GM19372 (cell line): ENCODE data around the gene LRRC1.

Experiments used
- ATAC-seq: cut with Tn5 transposase; IDR thresholded peaks from one replicate; pipeline ENCODE4 v1.9.1; 2021; ENCODE audit warnings: mild to moderate bottlenecking, low read depth, moderate library complexity; ENCODE audit not compliant: unreplicated experiment

Gene LRRC1

GRCh38 chr6:53837865-53838769, 43.3 kb downstream of the LRRC1 start:
- no peak for ATAC-seq

GRCh38 chr6:53840027-53840426, 45.2 kb downstream of the LRRC1 start:
- ATAC-seq, result no peak

DNA sequence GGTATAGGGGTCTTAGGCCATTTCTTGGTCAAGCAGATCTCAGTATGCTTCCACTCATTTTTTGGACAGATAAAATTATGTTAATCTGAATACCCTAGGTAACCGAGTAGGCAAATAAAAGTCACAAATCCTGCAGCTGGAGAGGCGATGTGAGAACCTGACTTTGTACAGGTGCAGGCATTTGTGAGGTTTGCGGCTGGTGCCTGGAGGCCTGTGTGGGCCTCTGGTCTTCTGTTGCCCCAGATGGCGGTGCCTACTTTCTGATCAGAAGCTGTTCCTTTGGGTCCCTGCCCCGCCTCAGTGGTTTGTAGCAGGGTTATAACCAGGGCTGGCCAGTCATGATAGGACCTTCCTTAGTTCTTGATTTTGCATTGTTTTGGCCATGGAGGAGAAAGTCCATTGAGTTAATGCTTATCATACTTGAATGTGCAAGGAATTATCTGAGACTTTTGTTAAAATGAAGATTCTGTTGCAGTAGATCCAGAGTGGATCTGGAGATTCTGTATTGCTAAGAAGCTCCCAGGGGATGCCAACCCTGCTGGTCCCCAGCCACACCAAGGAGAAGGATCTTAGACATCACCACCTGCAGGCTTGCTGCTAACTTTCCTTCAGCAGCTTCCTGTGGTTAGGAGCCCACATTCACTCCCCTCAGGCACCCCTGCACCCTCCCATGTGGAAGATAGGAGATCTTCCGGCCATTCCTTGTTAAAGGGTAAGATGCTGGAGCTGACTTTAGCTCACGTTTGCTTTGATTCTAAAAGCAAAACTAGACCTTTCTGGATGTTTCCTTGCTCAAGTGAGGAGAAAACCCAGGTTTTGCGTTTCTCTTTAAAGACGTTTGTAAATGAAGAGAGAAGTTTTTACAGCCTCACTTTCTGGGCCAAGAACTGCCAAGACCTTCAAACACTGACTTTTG, 50.7 kb downstream of the LRRC1 start:
- ATAC-seq, result no peak

DNA sequence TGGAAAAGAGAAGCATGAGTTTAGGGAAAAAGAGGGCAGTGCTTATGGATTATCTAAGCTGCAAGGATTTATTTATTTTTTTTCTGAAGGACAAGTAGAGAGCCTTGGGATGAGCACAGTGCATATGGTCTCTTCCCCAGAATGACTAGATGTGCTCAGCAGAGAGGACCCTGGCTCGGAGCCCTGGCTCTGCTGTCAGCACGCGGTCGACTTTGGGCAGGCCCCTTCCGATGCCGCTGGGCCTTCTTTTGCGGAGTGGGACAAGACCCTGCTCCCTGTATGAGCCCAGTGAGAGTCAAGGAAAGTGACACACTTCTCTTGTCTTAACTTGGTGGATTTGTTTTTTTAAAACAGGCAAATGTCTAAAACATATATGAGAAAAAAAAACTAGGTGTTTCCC, 51.4 kb downstream of the LRRC1 start:
- no peak for ATAC-seq

- no peak for ATAC-seq
These were observed 53.0 kb downstream of the LRRC1 start for GRCh38 chr6:53847796-53848314.

- no peak for ATAC-seq
These were observed 55.7 kb downstream of the LRRC1 start for GRCh38 chr6:53850527-53850926.

- no peak for ATAC-seq
These were observed 56.8 kb downstream of the LRRC1 start for GRCh38 chr6:53851561-53851960.

GRCh38 chr6:53852805-53853204, 58.0 kb downstream of the LRRC1 start:
- no peak for ATAC-seq

- peak; percentile 95 for ATAC-seq
These were observed 60.2 kb downstream of the LRRC1 start for GRCh38 chr6:53854843-53855567.

DNA sequence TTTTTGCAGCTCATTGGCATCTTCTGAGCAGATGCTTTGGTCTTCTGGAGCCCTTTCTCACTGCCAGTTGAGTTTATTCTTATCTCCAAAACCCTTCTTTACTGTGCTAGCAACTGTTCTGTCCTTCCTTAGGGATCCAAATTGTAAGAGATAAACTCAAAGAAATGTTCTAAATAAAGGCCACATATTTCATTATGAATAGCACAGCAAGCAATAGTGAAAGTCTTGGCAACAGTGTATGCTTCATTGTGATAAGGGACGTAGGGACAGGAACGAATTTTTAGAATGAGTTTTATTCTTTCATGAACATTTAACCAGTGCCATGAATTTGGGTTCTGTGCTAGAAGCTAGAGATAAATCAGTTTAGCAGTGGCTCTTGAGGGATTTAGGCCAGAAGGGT, 61.1 kb downstream of the LRRC1 start:
- no peak for ATAC-seq

GRCh38 chr6:53857318-53858094, 62.7 kb downstream of the LRRC1 start:
- no peak for ATAC-seq

DNA sequence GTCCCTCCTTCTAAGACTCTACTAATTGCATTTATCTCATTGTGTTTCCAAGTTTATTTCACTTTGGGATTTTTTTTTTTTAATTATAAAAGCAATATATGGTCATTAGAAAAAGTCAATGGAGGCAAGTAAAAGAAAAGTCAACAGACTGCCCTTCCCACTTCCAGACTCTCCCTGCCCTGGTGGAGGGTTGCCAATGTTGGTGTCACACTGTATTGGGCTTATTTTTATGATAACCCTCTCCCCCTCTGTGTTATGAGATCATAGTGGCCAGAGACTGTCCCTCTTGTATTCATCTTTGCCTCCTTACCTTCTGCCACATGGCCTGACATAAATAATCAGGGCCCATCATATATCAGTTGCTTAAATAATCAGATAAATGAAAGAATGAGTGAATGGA, 63.4 kb downstream of the LRRC1 start:
- ATAC-seq, result no peak

- ATAC-seq, result no peak
These were observed 64.1 kb downstream of the LRRC1 start for GRCh38 chr6:53858913-53859312.

GRCh38 chr6:53860511-53860910, 65.7 kb downstream of the LRRC1 start:
- no peak for ATAC-seq

GRCh38 chr6:53861518-53861917, 66.7 kb downstream of the LRRC1 start:
- no peak for ATAC-seq

- no peak for ATAC-seq
These were observed 68.1 kb downstream of the LRRC1 start for GRCh38 chr6:53862662-53863462.

DNA sequence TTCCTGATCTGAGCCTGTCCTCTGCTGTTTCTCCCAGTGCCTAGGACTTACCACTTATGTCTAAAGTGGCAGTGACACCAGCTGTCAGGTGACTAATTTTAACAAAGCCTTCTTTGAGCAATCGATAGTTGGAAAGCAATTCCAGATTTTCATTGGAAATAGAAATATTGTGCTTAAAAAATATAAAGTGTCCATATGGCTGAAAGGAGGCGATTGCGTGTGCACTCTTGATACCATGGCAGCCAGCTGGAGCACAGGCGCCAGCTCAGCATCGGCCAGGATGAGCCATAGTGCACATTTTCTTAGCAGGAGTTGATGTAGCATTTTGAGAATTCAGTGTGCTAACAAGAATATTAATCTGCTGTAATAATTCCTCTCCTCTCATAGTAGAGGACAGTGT, 70.0 kb downstream of the LRRC1 start:
- ATAC-seq, result no peak

DNA sequence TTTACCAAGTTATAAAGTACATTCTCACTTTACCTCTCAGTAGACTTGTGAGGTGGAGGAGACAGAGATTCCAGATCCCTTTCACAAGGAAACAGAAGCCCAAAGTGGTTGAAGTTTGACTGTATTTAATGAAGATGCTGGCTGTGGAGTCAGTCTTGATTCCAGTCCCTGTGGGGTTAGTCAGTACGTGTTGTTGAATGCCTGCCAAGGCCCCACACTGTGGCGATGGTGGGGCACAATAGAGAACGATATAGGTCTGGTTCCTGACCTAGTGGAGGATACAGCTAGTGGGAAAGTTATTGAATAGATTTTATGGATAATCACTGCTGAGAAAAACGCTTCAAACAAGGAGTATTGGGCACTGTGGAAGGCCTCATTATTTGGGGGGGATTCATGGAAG, 71.4 kb downstream of the LRRC1 start:
- ATAC-seq, result no peak

DNA sequence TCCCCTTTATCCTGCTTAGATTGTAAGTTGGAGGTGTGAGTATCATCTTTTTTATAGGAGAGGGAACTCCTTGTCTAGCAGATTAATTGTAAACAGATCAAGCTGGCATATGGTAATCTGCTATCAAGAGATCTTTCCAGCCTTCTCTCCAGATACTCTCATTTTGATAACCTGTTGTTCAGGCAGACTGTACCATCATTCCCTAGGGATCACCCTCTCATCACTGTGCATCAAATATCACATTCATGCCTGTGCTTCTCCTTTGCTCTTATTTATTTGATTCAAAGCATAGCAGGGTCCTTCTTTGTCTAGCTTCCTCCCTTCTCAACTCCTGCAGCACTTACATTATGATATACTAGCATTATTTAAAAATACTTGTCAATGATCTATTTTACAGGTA, 73.8 kb downstream of the LRRC1 start:
- ATAC-seq, result no peak
